Uterus (tissue), 2 donors: ENCODE data around the gene HOXC6.

Experiments
- CTCF ChIP-seq, 4 experiments: fragments of 200-600 bp in 2 of 4; fragments of 450-650 bp in 2 of 4; sonication (generic) in 2 of 4; IDR thresholded peaks; one replicate each; pipeline ENCODE4 v1.5.1; 2016 to 2019; ENCODE audit warnings: antibody characterized with exemption in 4 of 4, mild to moderate bottlenecking in 2 of 4, moderate library complexity in 1 of 4
- POLR2A ChIP-seq, 2 donors: fragments of 450-650 bp; IDR thresholded peaks; one replicate each; pipeline ENCODE4 v1.6.1; 2016; ENCODE audit warnings: antibody characterized with exemption in 2 of 2, mild to moderate bottlenecking in 1 of 2, moderate library complexity in 1 of 2

DNA sequence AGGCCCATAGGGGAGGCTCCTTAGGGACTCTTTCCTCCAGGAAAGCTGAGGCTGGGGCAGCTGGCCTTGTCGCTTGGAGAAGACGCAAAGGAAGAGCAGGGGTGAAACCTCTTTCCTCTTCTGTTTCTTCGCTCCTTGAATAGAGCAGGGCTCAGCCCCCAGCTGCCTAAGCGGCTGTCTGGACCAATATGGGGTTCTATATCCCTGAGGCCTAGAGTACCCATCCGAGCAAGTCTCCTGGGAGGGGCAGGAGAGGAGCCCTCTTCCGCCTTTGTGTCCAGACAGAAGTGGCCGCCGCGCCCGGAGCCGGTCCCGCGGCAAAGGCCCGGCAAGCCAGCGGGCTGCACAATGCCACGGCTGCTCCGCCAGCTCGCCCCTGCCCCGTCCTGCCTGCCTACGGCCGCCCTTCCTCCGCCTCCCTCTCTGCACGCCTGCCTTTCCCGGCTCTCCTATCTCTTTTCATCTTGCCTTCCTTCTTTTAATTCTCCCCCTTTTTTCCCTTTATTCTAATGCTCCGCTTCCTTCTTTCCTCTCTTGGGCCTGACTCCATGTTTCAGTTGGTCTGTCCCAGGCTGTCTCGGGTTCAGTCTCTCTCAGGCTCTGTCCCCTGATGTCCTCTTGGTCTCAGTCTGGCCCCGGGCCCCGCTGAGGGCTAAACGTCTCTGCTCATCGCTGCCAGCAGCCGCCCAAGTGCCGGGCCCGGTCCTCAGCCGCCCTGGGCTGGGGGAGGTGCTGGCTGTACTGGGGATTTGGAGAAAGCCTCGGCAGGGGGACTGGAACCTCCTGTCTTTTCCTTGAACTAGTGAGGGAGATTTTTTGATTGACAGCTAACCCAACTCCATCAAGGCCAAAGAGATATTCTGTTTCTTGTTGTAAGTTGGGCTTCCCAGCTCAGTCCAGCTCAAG is 30.8 kb upstream of the HOXC6 start:
- no peak for TF ChIP-seq CTCF (IDR thresholded peaks at IDR 0.05)
- no peak for TF ChIP-seq POLR2A (IDR thresholded peaks at IDR 0.05)
